Fibroblast of lung (primary cell): Measurements from ENCODE around the gene DENND11.

Experiments used
- EZH2 ChIP-seq: IDR thresholded peaks from 2 replicates; pipeline ENCODE4 v1.5.1; 2012; ENCODE audit warnings: low read length, control low read depth, mild to moderate bottlenecking; ENCODE audit errors: missing control alignments
- TF ChIP-seq, protein P1 (sequence below), 2 donors: IDR thresholded peaks in 1 of 2; conservative IDR thresholded peaks in 1 of 2; 1 replicate in 1 of 2; 2 replicates in 1 of 2; pipeline ENCODE4 v1.5.1; 2011 to 2012; ENCODE audit warnings: low read length in 2 of 2, control low read depth in 1 of 2, inconsistent platforms in 1 of 2, low read depth in 1 of 2, mild to moderate bottlenecking in 1 of 2

- TF ChIP-seq, protein P1, sequence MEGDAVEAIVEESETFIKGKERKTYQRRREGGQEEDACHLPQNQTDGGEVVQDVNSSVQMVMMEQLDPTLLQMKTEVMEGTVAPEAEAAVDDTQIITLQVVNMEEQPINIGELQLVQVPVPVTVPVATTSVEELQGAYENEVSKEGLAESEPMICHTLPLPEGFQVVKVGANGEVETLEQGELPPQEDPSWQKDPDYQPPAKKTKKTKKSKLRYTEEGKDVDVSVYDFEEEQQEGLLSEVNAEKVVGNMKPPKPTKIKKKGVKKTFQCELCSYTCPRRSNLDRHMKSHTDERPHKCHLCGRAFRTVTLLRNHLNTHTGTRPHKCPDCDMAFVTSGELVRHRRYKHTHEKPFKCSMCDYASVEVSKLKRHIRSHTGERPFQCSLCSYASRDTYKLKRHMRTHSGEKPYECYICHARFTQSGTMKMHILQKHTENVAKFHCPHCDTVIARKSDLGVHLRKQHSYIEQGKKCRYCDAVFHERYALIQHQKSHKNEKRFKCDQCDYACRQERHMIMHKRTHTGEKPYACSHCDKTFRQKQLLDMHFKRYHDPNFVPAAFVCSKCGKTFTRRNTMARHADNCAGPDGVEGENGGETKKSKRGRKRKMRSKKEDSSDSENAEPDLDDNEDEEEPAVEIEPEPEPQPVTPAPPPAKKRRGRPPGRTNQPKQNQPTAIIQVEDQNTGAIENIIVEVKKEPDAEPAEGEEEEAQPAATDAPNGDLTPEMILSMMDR (conservative IDR thresholded peaks at IDR 0.05 in 1 of 2, IDR thresholded peaks at IDR 0.05 in 1 of 2; ENCODE audit: low read depth in 1 of 2, low read length in 2 of 2): no peak
- no peak for TF ChIP-seq EZH2
Observed at GRCh38 chr7:141697211-141697871, 4.6 kb downstream of the DENND11 start.
